GM23338 (cell line): ENCODE measurements around the gene PEDS1.
"Not testable (repeated sequence)": the region's sequence is repeated elsewhere in the genome, so short reads cannot be mapped to it uniquely, and the experiment has no call there.

ENCODE experiments used
- CREB1 ChIP-seq: fragments of 250-450 bp; sonication (Bioruptor Pico); IDR thresholded peaks from 2 replicates; pipeline ENCODE4 v1.5.0; 2020; ENCODE audit warnings: low read depth, mild to moderate bottlenecking, moderate library complexity
- EZH2 ChIP-seq: fragments of 200-600 bp; sonication (generic); IDR thresholded peaks from one replicate; pipeline ENCODE4 v1.8.0; 2017; ENCODE audit warnings: antibody characterized with exemption, mild to moderate bottlenecking, low read depth; ENCODE audit not compliant: unreplicated experiment
- EZH2phosphoT487 ChIP-seq: fragments of 200-600 bp; sonication (generic); IDR thresholded peaks from one replicate; pipeline ENCODE4 v1.8.1; 2018; ENCODE audit warnings: antibody characterized with exemption; ENCODE audit not compliant: unreplicated experiment
- JUNB ChIP-seq: IDR thresholded peaks from one replicate; pipeline ENCODE4 v1.6.1; 2016; ENCODE audit warnings: antibody characterized with exemption; ENCODE audit not compliant: unreplicated experiment
- POLR2AphosphoS5 ChIP-seq: IDR thresholded peaks from 2 replicates; pipeline ENCODE4 v1.6.1; 2016; ENCODE audit warnings: antibody characterized with exemption, low read depth
- STAT1 ChIP-seq: IDR thresholded peaks from one replicate; pipeline ENCODE4 v1.6.1; 2016; ENCODE audit warnings: antibody characterized with exemption; ENCODE audit not compliant: unreplicated experiment
- ZNF114 ChIP-seq: fragments of 250-450 bp; sonication (Bioruptor Pico); IDR thresholded peaks from 2 replicates; pipeline ENCODE4 v1.5.0; 2020; ENCODE audit warnings: mild to moderate bottlenecking, moderate library complexity
- TF ChIP-seq, protein P1 (sequence below), 2 experiments: fragments of 200-600 bp in 1 of 2; sonication (generic) in 1 of 2; conservative IDR thresholded peaks; 2 replicates each; pipeline versions ENCODE4 v1.5.1 to v1.6.1; 2016 to 2017; ENCODE audit warnings: antibody characterized with exemption in 2 of 2, low read depth in 2 of 2, mild to moderate bottlenecking in 2 of 2, moderate library complexity in 1 of 2
- TF ChIP-seq, protein P2 (sequence below): IDR thresholded peaks from one replicate; pipeline ENCODE4 v1.6.1; 2018; ENCODE audit warnings: antibody characterized with exemption; ENCODE audit not compliant: unreplicated experiment
- TF ChIP-seq, protein P3 (sequence below): IDR thresholded peaks from 2 replicates; pipeline ENCODE4 v1.6.1; 2016; ENCODE audit warnings: antibody characterized with exemption

DNA sequence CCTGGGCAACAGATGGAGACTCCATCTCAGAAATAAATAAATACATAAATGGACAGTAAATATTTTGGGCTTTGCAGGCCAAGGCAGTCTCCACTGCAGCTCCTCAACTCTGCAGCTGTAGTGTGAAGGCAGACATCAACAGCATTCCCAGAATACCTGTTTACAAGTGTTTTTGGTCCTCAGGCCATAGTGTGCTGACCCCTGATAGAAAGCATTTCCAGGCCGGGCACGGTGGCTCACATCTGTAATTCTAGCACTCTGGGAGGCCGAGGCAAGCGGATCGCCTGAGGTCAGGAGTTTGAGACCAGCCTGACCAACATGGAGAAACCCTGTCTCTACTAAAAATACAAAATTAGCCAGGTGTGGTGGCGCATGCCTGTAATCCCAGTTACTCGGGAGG is 18.4 kb downstream of the PEDS1 start:
- not testable (repeated sequence) for TF ChIP-seq JUNB; EZH2; POLR2AphosphoS5; STAT1; EZH2phosphoT487; CREB1; ZNF114 (CRISPR knock-in tag)
- TF ChIP-seq, protein P1, sequence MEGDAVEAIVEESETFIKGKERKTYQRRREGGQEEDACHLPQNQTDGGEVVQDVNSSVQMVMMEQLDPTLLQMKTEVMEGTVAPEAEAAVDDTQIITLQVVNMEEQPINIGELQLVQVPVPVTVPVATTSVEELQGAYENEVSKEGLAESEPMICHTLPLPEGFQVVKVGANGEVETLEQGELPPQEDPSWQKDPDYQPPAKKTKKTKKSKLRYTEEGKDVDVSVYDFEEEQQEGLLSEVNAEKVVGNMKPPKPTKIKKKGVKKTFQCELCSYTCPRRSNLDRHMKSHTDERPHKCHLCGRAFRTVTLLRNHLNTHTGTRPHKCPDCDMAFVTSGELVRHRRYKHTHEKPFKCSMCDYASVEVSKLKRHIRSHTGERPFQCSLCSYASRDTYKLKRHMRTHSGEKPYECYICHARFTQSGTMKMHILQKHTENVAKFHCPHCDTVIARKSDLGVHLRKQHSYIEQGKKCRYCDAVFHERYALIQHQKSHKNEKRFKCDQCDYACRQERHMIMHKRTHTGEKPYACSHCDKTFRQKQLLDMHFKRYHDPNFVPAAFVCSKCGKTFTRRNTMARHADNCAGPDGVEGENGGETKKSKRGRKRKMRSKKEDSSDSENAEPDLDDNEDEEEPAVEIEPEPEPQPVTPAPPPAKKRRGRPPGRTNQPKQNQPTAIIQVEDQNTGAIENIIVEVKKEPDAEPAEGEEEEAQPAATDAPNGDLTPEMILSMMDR (conservative IDR thresholded peaks at IDR 0.05; ENCODE audit: low read depth in 2 of 2) = not testable (repeated sequence)
- TF ChIP-seq, protein P2, sequence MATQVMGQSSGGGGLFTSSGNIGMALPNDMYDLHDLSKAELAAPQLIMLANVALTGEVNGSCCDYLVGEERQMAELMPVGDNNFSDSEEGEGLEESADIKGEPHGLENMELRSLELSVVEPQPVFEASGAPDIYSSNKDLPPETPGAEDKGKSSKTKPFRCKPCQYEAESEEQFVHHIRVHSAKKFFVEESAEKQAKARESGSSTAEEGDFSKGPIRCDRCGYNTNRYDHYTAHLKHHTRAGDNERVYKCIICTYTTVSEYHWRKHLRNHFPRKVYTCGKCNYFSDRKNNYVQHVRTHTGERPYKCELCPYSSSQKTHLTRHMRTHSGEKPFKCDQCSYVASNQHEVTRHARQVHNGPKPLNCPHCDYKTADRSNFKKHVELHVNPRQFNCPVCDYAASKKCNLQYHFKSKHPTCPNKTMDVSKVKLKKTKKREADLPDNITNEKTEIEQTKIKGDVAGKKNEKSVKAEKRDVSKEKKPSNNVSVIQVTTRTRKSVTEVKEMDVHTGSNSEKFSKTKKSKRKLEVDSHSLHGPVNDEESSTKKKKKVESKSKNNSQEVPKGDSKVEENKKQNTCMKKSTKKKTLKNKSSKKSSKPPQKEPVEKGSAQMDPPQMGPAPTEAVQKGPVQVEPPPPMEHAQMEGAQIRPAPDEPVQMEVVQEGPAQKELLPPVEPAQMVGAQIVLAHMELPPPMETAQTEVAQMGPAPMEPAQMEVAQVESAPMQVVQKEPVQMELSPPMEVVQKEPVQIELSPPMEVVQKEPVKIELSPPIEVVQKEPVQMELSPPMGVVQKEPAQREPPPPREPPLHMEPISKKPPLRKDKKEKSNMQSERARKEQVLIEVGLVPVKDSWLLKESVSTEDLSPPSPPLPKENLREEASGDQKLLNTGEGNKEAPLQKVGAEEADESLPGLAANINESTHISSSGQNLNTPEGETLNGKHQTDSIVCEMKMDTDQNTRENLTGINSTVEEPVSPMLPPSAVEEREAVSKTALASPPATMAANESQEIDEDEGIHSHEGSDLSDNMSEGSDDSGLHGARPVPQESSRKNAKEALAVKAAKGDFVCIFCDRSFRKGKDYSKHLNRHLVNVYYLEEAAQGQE = not testable (repeated sequence)
- TF ChIP-seq, protein P3, sequence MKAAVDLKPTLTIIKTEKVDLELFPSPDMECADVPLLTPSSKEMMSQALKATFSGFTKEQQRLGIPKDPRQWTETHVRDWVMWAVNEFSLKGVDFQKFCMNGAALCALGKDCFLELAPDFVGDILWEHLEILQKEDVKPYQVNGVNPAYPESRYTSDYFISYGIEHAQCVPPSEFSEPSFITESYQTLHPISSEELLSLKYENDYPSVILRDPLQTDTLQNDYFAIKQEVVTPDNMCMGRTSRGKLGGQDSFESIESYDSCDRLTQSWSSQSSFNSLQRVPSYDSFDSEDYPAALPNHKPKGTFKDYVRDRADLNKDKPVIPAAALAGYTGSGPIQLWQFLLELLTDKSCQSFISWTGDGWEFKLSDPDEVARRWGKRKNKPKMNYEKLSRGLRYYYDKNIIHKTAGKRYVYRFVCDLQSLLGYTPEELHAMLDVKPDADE = not testable (repeated sequence)
